SU-DHL-6 (cell line): ENCODE measurements around the gene AGTR1.

Experiments
- H2AFZ ChIP-seq: fragments of 200-600 bp; sonication (generic); 2 replicates; pipeline ENCODE4 v1.6.1; 2014; ENCODE audit warnings: low read depth, mild to moderate bottlenecking, moderate library complexity, mixed read lengths, antibody characterized with exemption, low read length; ENCODE audit not compliant: severe bottlenecking
- H3F3A ChIP-seq: fragments of 200-600 bp; shearing (Covaris generic); 2 replicates; pipeline ENCODE4 v1.6.0; 2016; ENCODE audit warnings: antibody characterized with exemption, mild to moderate bottlenecking; ENCODE audit not compliant: insufficient read depth
- H3K27ac ChIP-seq: fragments of 200-600 bp; sonication (generic); 2 replicates; pipeline ENCODE4 v1.5.1; 2016; ENCODE audit warnings: low read depth, mild to moderate bottlenecking, low read length, moderate library complexity, mixed read lengths
- H3K27me3 ChIP-seq: fragments of 200-600 bp; sonication (generic), shearing (Covaris generic); 2 replicates; pipeline ENCODE4 v1.6.0; 2014; ENCODE audit warnings: mild to moderate bottlenecking, low read length
- H3K36me3 ChIP-seq: fragments of 200-600 bp; sonication (generic); 2 replicates; pipeline ENCODE4 v1.6.1; 2014; ENCODE audit warnings: mild to moderate bottlenecking, low read length, mixed read lengths
- H3K4me2 ChIP-seq: fragments of 300-600, 200-600 bp; shearing (Covaris generic), sonication (generic); 2 replicates; pipeline ENCODE4 v1.6.0; 2014; ENCODE audit warnings: low read length, low read depth, mild to moderate bottlenecking; ENCODE audit not compliant: poor library complexity, severe bottlenecking
- H3K4me3 ChIP-seq: fragments of 200-600 bp; sonication (generic); 2 replicates; pipeline ENCODE4 v1.5.1; 2014; ENCODE audit warnings: antibody characterized with exemption, low read length, mild to moderate bottlenecking, mixed read lengths; ENCODE audit not compliant: insufficient read depth, poor library complexity, severe bottlenecking
- H3K79me2 ChIP-seq: fragments of 200-600 bp; sonication (generic); 2 replicates; pipeline ENCODE4 v1.6.1; 2014; ENCODE audit warnings: mild to moderate bottlenecking, low read length, moderate library complexity; ENCODE audit not compliant: insufficient read depth
- H3K9ac ChIP-seq: fragments of 200-600 bp; sonication (generic); 2 replicates; pipeline ENCODE4 v1.7.0; 2014; ENCODE audit warnings: mild to moderate bottlenecking, low read length
- H3K9me2 ChIP-seq: fragments of 200-600 bp; sonication (generic); replicated peaks from 2 replicates; pipeline ENCODE4 v1.6.1; 2014; ENCODE audit warnings: low read length; ENCODE audit not compliant: insufficient read depth
- H3K9me3 ChIP-seq: fragments of 200-600 bp; sonication (generic); 2 replicates; pipeline ENCODE4 v1.6.1; 2014; ENCODE audit warnings: low read length, mixed read lengths; ENCODE audit not compliant: insufficient read depth
- H4K20me1 ChIP-seq: fragments of 200-600 bp; sonication (generic); 2 replicates; pipeline ENCODE4 v1.6.1; 2014; ENCODE audit warnings: low read depth, mild to moderate bottlenecking, antibody characterized with exemption, low read length, moderate library complexity, mixed read lengths
- CTCF ChIP-seq: fragments of 200-600 bp; sonication (generic); IDR thresholded peaks from one replicate; pipeline ENCODE4 v1.5.1; 2017; ENCODE audit warnings: antibody characterized with exemption, mild to moderate bottlenecking, low read length, moderate library complexity; ENCODE audit not compliant: insufficient read depth, poor library complexity, severe bottlenecking
- EZH2phosphoT487 ChIP-seq: fragments of 200-600 bp; sonication (generic), shearing (Covaris generic); conservative IDR thresholded peaks from 2 replicates; pipeline ENCODE4 v1.6.1; 2018; ENCODE audit warnings: mild to moderate bottlenecking, antibody characterized with exemption, low read length, moderate library complexity, mixed read lengths

AGTR1 gene

GRCh38 chr3:148742118-148742517, 44.4 kb downstream of the AGTR1 start:
- Histone ChIP-seq H3K79me2 (no peaks in the 10 kb centered on the region), H2AFZ (no peak overlapping the region), H3K4me3 (no peak overlapping the region), H3K36me3 (no peaks in the 10 kb centered on the region), H3K4me2 (no peak overlapping the region), H3K9me2 (no peaks in the 10 kb centered on the region), H3K27ac (no peak overlapping the region), H3K9me3 (no peaks in the 10 kb centered on the region), H3F3A (no peaks in the 10 kb centered on the region), H3K9ac (no peak overlapping the region), H4K20me1 (no peaks in the 10 kb centered on the region), H3K27me3 (no peaks in the 10 kb centered on the region)
- TF ChIP-seq CTCF, result no peak
- no peak for TF ChIP-seq EZH2phosphoT487

GRCh38 chr3:148746053-148746452, 48.4 kb downstream of the AGTR1 start:
- Histone ChIP-seq H3K27me3 (no peaks in the 10 kb centered on the region), H3K27ac (no peak overlapping the region), H3K79me2 (no peaks in the 10 kb centered on the region), H2AFZ (no peak overlapping the region), H3F3A (no peaks in the 10 kb centered on the region), H3K36me3 (no peaks in the 10 kb centered on the region), H3K4me3 (no peak overlapping the region), H4K20me1 (no peaks in the 10 kb centered on the region), H3K9ac (no peak overlapping the region), H3K4me2 (no peak overlapping the region), H3K9me2 (no peaks in the 10 kb centered on the region), H3K9me3 (no peaks in the 10 kb centered on the region)
- TF ChIP-seq CTCF (no peak), EZH2phosphoT487 (no peak)

GRCh38 chr3:148748283-148748682, 50.6 kb downstream of the AGTR1 start:
- no peaks in the 10 kb centered on the region for H3K36me3 ChIP-seq
- H3K79me2 ChIP-seq, result no peaks in the 10 kb centered on the region
- H3K9me3 ChIP-seq, result no peaks in the 10 kb centered on the region
- no peak overlapping the region for H3K27ac ChIP-seq
- H3K27me3 ChIP-seq, result no peaks in the 10 kb centered on the region
- no peak for TF ChIP-seq EZH2phosphoT487
- no peak for TF ChIP-seq CTCF
- no peak overlapping the region for H3K4me3 ChIP-seq
- H3K9ac ChIP-seq, result no peak overlapping the region
- H3F3A ChIP-seq, result no peaks in the 10 kb centered on the region
- H2AFZ ChIP-seq, result no peak overlapping the region
- no peaks in the 10 kb centered on the region for H4K20me1 ChIP-seq
- H3K4me2 ChIP-seq, result no peak overlapping the region
- no peaks in the 10 kb centered on the region for H3K9me2 ChIP-seq
